Adrenal gland (tissue), 12 donors: ENCODE measurements around the gene MYOCD. TPM values are rescaled to one million over a fixed set of nuclear protein-coding genes. Genes with fewer than 3 reads are reported as not detected.

Source experiments
- DNase-seq, 7 donors: peaks; one replicate each; pipeline ENCODE4 v3.0.0-alpha.2; 2019 to 2020
- H3K27ac ChIP-seq, 5 donors: fragments of 200-600 bp; sonication (generic) in 4 of 5; 1 replicate in 3 of 5; 2 replicates in 2 of 5; pipeline versions ENCODE4 v1.5.1 to v1.8.0; 2016 to 2020; ENCODE audit warnings: mild to moderate bottlenecking in 1 of 5
- H3K27me3 ChIP-seq: fragments of 200-600 bp; 2 replicates; pipeline ENCODE4 v1.8.0; 2021
- H3K36me3 ChIP-seq, 2 donors: fragments of 200-600 bp; replicated peaks in 1 of 2; 1 replicate in 1 of 2; 2 replicates in 1 of 2; pipeline versions ENCODE4 v1.5.1 to v1.8.0; 2018 to 2022
- H3K4me1 ChIP-seq, 2 donors: fragments of 200-600 bp; replicated peaks in 1 of 2; 1 replicate in 1 of 2; 2 replicates in 1 of 2; pipeline versions ENCODE4 v1.5.1 to v1.8.0; 2018 to 2021
- H3K4me3 ChIP-seq, 4 donors: fragments of 200-600 bp; sonication (generic) in 3 of 4; one replicate each; pipeline ENCODE4 v1.5.1; 2016 to 2018
- H3K9me3 ChIP-seq, 3 donors: fragments of 200-600 bp; sonication (generic) in 1 of 3; replicated peaks in 1 of 3; 1 replicate in 2 of 3; 2 replicates in 1 of 3; pipeline versions ENCODE4 v1.5.1 to v1.8.0; 2016 to 2021
- POLR2A ChIP-seq, 2 donors: fragments of 450-650 bp; IDR thresholded peaks; one replicate each; pipeline ENCODE4 v1.6.1; 2017; ENCODE audit warnings: antibody characterized with exemption in 2 of 2, mild to moderate bottlenecking in 2 of 2, moderate library complexity in 1 of 2
- WGBS, 4 donors: extraction: QIAGEN DNeasy Blood & Tissue Kit in 2 of 4; methylation state at CpG; one replicate each; pipeline versions ENCODE4 v1.1.5 to v1.1.7; 2013 to 2017; 5-methylcytosine and 5-hydroxymethylcytosine counted together
- intact Hi-C, 2 donors: fragments of 100-400 bp; cut with DNase I; formaldehyde crosslinking; loops; one replicate each; pipeline versions ENCODE4 v1.14.1 to v1.15.0; 2022 to 2023
- polyA plus RNA-seq, 3 donors: library from polyadenylated mRNA; stranded (reverse); fragments of 200-250 nt in 2 of 3; fragments of 350-450 nt in 1 of 3; fragmentation: Illumina TruSeq in 1 of 3; extraction: RNeasy Lipid Tissue Mini Kit (QIAGEN cat#74804) in 1 of 3; gene quantifications; one replicate each; pipeline ENCODE4 v1.2.3, GENCODE V29; 2013 to 2014
- total RNA-seq, 9 donors: library from RNA; depleted of rRNA in 4 of 9; stranded (reverse); fragments of >200 nt in 4 of 9; fragments of 120-200 nt in 1 of 9; fragmentation: NEBNext Ultra II Directional in 1 of 9; extraction: Animal tissue kit (Norgen Biotek cat#: 25700) in 1 of 9; gene quantifications; one replicate each; pipeline versions ENCODE4 v1.1.0 to v1.2.4, GENCODE V29; 2013 to 2023
- TF ChIP-seq, protein P1 (sequence below), 6 experiments: fragments of 450-650 bp in 4 of 6; fragments of 200-600 bp in 2 of 6; sonication (generic) in 1 of 6; IDR thresholded peaks; 1 replicate in 5 of 6; 2 replicates in 1 of 6; pipeline versions ENCODE4 v1.5.1 to v1.8.0; 2016 to 2021; ENCODE audit warnings: antibody characterized with exemption in 6 of 6, mild to moderate bottlenecking in 2 of 6, moderate library complexity in 1 of 6
- donor health status: healthy with polysubstance abuse.
- donor health status: Bipolar disorder and iron deficiency.
- donor health status: DM: yes; HTN: yes; CAD: no.
- donor health status: DM: no; HTN: no; CAD: no.
- donor health status: DM: no; HTN: no; CAD: no.
- donor health status: DM: yes; HTN: yes; CAD: no.

MYOCD gene
- total and polyA plus RNA-seq, 12 donors, result 0.18 to 4.3 (median 0.97) TPM

DNA sequence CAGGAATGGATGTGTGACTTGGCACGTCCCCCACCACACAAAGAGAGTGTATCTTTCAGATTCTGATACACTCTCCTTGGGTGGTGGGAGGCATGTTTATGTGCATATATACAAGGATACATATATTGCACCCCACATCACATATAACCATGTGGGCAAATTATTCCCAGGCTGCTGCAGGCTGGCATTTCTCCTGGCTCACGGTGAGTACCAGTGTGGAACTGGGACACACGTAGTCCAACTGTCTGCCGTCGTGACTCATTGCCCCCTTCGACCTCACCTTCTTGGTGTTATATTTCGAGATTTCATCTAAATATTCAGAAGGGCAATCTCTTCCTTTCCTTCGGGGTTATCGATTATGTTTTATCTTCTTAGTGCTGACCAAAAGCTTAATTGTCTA lies 148.0 kb downstream of the MYOCD start:
- Histone ChIP-seq H3K4me1 (no peaks in the 10 kb centered on the region), H3K27me3 (no peaks in the 10 kb centered on the region), H3K27ac (no peak overlapping the region), H3K36me3 (no peaks in the 10 kb centered on the region), H3K4me3 (no peak overlapping the region), H3K9me3 (no peaks in the 10 kb centered on the region)
- TF ChIP-seq, protein P1, sequence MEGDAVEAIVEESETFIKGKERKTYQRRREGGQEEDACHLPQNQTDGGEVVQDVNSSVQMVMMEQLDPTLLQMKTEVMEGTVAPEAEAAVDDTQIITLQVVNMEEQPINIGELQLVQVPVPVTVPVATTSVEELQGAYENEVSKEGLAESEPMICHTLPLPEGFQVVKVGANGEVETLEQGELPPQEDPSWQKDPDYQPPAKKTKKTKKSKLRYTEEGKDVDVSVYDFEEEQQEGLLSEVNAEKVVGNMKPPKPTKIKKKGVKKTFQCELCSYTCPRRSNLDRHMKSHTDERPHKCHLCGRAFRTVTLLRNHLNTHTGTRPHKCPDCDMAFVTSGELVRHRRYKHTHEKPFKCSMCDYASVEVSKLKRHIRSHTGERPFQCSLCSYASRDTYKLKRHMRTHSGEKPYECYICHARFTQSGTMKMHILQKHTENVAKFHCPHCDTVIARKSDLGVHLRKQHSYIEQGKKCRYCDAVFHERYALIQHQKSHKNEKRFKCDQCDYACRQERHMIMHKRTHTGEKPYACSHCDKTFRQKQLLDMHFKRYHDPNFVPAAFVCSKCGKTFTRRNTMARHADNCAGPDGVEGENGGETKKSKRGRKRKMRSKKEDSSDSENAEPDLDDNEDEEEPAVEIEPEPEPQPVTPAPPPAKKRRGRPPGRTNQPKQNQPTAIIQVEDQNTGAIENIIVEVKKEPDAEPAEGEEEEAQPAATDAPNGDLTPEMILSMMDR (IDR thresholded peaks at IDR 0.05), result no peak
- TF ChIP-seq POLR2A (IDR thresholded peaks at IDR 0.05), result no peak
- WGBS, 4 donors, result 74 to 82% (median 79%) methylated on average over 9 of the region's 9 CpGs
- intact Hi-C loops, result no loop called here
- no peak for DNase-seq

DNA sequence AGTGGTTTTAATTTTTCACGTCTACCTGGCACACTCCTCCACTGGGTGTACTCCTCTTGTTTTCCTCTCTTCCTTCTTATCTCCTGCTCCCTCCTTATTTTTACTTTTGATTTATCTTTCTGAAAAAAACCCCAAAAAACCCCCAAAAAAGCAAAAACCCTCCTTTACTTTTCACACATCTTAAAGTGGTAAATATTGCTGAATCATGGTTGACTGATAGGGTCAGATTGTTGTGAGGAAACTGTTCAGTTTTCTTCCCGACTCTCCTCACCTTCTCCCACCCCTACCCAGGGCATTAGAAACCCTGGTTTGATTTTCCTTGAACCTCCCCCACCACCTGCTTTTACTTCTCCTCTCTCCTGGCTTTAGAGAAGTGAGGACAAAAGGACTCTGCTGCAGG lies 149.0 kb downstream of the MYOCD start:
- no peak for TF ChIP-seq POLR2A (IDR thresholded peaks at IDR 0.05)
- TF ChIP-seq, protein P1 (IDR thresholded peaks at IDR 0.05), result no peak
- intact Hi-C loops, result no loop called here
- no peaks in the 10 kb centered on the region for H3K4me1 ChIP-seq
- DNase-seq, result no peak
- H3K4me3 ChIP-seq, result no peak overlapping the region
- no peaks in the 10 kb centered on the region for H3K27me3 ChIP-seq
- WGBS, 4 donors, result 51 to 67% (median 59%) methylated on average over 2 of the region's 2 CpGs
- H3K27ac ChIP-seq, result no peak overlapping the region
- H3K36me3 ChIP-seq, result no peaks in the 10 kb centered on the region
- H3K9me3 ChIP-seq, result no peaks in the 10 kb centered on the region

DNA sequence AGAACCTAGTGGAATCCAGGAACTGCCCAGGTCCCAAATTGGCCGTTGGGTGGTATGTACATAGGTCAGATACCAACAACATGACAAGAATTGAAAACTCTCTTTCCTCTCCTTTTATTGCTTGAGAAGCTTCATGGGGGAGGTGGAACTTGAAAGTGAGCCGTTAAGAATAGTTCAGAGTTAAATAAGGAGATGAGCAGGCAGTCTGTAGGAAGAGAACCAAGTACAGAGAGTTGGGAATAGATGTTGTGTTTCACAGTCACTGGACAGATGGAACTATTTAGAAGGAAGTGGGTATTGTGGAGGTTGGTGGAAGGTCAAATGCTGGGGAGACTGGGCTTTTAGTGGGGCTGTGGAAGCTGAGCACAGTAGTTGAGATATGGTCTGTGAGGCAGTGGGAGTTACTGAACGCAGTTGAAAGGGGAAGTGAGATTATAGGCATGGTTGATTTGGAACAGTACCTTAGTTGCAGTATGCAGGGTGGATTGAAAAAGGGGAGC lies 150.0 kb downstream of the MYOCD start:
- Histone ChIP-seq H3K27ac (no peak overlapping the region), H3K27me3 (no peaks in the 10 kb centered on the region), H3K4me1 (no peaks in the 10 kb centered on the region), H3K4me3 (no peak overlapping the region), H3K9me3 (no peaks in the 10 kb centered on the region), H3K36me3 (no peaks in the 10 kb centered on the region)
- no peak for TF ChIP-seq POLR2A (IDR thresholded peaks at IDR 0.05)
- TF ChIP-seq, protein P1 (IDR thresholded peaks at IDR 0.05), result no peak
- no peak for DNase-seq
- intact Hi-C loops, result no loop called here
- WGBS, 4 donors, result 59 to 74% (median 64%) methylated on average over 3 of the region's 3 CpGs

Other genes starting within 250 kb of the MYOCD start
- 10 to 100 TPM in 1 of 9 donors, 1 to 10 TPM in 8; 1.1 to 45.2 (median 3.8) TPM for gene ARHGAP44, start 123.6 kb downstream of the MYOCD start, total RNA-seq
- 1 to 10 TPM; 1.7 to 2.8 (median 2.0) TPM for gene ARHGAP44, start 123.6 kb downstream of the MYOCD start, polyA plus RNA-seq